Subcutaneous adipose tissue (tissue), 4 donors: ENCODE measurements around the gene NCS1. TPM values are rescaled to one million over a fixed set of nuclear protein-coding genes. Genes with fewer than 3 reads are reported as not detected.

Source experiments
- total RNA-seq, 4 donors: library from RNA; depleted of rRNA; stranded (reverse); fragments of >200 nt; gene quantifications; one replicate each; pipeline ENCODE4 v1.1.0, GENCODE V29; 2016
- TF ChIP-seq, protein P1 (sequence below): fragments of 450-650 bp; IDR thresholded peaks from one replicate; pipeline ENCODE4 v1.5.1; 2016; ENCODE audit warnings: low read depth, mild to moderate bottlenecking, control low read depth, antibody characterized with exemption, moderate library complexity

The NCS1 gene
- total RNA-seq, 4 donors from 2014 or later = 0.19 to 4.4 (median 1.8) TPM

DNA sequence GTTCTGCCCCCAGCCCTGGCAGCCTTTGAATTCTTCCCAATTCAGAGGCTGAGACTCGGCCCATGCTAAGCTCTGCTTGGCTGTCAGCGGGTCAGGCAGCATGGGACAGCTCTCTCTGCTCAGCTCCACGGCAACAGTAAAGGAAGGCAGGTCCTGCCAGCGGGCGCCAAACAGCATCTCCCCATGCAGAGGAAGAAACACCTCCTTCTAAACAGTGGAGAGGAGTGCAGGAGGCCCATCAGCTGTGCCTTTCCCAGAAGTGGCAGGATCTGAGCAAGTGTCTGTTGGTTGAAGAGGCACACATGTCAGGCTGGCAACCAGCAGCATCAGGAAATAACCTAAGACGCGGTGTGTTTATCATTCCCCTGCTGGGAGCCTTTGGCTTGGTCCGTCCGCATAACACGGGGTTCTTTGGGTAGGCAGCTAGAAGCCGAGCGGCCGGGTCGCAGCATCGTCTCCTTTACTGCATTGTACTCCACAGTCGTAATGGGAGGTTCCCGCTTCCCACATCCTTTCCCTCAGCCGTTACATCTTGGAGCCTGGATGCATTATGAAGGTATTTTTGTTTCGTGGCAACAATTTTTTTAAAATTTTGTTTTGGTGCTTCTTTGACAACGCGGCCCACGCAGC is 42.7 kb upstream of the NCS1 start:
- TF ChIP-seq, protein P1, sequence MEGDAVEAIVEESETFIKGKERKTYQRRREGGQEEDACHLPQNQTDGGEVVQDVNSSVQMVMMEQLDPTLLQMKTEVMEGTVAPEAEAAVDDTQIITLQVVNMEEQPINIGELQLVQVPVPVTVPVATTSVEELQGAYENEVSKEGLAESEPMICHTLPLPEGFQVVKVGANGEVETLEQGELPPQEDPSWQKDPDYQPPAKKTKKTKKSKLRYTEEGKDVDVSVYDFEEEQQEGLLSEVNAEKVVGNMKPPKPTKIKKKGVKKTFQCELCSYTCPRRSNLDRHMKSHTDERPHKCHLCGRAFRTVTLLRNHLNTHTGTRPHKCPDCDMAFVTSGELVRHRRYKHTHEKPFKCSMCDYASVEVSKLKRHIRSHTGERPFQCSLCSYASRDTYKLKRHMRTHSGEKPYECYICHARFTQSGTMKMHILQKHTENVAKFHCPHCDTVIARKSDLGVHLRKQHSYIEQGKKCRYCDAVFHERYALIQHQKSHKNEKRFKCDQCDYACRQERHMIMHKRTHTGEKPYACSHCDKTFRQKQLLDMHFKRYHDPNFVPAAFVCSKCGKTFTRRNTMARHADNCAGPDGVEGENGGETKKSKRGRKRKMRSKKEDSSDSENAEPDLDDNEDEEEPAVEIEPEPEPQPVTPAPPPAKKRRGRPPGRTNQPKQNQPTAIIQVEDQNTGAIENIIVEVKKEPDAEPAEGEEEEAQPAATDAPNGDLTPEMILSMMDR = no peak

DNA sequence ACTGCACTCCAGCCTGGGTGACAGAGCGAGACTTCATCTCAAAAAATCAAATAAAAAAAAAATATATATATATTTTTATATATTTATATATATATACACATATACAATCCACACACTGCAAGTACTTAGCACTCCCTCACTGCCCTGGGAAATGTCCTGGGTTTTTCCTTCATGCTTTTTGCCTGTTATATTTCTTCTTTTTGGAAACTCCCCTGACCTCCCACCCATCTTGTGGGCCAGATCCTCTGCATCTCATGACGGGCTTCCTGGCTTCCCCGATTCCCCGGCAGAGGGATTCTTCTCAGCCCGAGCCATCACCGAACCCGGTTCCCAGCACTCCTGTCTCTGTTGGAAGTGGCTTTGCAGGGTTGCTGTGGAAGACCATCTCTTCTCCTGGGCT is 39.5 kb upstream of the NCS1 start:
- TF ChIP-seq, protein P1 = no peak

DNA sequence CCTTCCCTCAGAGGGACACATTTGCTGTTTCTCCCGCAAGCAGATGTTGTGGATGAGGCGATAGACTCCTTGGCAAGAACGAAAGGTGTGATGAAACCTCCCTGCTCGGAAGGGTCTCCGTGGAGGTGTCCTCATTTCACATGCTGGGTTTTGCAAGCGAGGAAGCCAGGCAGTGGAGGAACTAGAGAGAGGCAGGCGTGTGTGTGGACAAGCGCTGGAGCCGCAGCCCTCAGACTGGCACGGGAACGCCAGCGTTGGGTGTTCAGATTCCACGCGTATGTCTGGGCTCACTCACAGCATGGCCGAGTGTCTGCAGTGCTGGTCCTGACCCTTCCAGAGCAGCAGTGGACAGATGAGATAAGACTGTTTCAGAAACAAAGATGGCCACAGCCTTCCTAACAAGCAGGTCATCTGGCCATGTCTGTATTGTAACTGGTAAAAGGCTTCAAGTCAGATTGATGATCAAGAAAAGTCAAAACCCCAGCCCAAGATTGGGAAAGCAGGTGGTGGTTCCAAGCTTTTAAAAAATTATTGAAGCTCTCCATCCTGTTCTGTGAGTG is 35.0 kb upstream of the NCS1 start:
- TF ChIP-seq, protein P1 = no peak

DNA sequence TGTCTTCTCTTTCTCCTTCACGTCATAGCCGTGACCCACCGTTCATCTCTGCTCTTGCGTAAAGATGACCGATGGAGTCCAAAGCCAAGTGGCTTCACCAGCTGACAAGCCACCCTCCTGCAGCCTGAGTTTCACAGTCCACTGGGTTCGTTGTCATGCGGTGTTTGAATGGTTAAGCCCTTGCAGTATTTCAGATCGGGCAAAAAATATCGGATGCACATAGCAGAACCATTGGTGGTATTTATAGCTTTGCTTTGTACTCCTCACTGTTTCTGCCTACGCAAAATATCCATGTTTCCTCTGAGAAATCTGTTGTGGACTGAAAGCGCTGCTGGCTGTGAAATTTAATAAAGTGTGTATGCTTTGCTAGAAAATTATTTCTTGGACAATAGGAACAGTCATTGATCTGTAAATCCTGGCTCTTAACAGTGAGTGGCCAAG is 34.5 kb upstream of the NCS1 start:
- TF ChIP-seq, protein P1 = no peak

DNA sequence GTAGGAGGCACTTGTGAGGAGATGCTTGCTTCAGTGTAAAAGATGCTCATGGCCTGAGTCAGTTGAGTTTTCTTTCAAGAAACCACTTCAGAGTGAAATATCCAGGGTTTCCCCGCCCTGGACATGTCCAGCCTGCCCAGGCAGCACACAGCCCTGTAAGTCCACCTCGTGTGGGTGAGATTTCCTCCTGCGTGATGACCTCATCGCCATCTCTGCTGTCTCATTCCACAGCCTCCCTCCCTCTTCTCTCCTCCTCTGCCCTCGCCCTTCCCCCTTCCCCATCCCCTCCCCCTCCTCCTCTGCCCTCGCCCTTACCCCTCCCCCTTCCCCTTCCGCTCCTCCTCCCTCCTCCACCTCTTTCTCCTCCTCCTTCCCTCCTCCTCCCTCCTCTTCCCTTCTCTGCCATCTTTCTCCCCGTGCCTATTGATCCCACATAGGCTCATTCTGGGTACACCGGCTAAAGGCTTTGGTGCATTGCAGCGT is 34.0 kb upstream of the NCS1 start:
- TF ChIP-seq, protein P1 = no peak

DNA sequence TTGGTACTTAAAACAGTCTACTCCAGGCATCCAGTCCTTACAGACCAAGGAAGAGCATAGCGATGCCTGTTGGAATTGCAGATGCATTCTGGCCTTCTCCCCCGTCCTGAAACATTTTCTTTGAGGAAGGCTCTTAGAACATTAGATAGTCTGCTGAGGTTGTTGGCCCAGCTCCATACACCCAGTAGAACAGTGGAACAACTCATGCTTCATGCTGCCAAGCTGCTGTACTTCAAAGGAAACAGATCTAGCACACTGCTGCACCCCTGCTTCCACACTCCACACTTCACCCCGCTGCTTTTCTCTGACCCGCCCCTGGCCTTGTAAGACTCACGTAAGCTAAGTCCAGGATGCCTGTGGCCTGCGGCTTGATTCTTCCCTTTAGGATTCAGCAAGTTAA is 33.4 kb upstream of the NCS1 start:
- TF ChIP-seq, protein P1 = no peak

DNA sequence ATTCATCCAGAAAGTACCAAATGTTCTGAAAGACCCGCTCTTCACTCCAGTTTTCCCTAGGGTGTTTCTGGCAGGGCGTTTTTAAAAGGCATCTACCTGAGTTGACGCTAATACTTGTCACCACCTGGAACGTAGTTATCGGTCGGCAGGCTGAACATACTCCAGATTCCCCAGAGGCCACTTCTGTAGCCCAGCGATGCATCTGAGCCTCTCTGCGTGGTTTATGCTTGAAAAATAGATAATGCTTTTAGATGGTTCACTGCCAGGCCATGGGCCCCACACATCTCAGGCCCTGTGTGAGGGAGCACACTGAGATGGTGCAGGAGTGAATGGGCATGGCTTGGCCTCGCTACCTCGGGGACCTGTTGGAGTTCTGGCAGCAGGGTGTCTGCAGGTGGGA is 33.0 kb upstream of the NCS1 start:
- TF ChIP-seq, protein P1 = no peak
